Hematopoietic multipotent progenitor cell treated with erythropoietin and hydrocortisone succinate and interleukin-3 and kit ligand, for 8 days (in vitro differentiated cells): Measurements from ENCODE around the gene TMEM18.
"Not testable (repeated sequence)": the region's sequence is repeated elsewhere in the genome, so short reads cannot be mapped to it uniquely, and the experiment has no call there.

Experiments
- DNase-seq: peaks from one replicate; pipeline ENCODE4 v3.0.0-alpha.2; 2015

Gene TMEM18

DNA sequence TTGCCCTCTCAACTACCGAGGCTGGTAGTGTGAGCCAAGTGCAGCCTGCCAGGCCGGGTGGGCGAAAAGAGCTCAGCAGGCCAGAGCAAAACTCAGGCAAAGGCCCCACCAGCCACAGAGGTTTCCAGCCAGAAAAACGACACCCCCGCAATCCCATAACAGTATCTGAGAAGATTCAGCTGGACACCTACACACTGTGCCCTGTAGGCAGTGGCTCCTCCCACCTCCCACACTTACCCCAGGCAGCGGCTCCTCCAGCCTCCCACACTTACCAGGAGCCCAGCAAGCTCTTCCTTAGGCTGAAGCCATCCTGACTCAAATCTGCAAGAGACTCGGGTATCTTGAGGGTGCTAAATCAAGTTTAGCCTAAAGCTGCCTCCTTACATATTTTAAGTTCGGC is 15.6 kb upstream of the TMEM18 start:
- no peak for DNase-seq

- no peak for DNase-seq
These were observed 14.9 kb upstream of the TMEM18 start for GRCh38 chr2:691821-692761.

DNA sequence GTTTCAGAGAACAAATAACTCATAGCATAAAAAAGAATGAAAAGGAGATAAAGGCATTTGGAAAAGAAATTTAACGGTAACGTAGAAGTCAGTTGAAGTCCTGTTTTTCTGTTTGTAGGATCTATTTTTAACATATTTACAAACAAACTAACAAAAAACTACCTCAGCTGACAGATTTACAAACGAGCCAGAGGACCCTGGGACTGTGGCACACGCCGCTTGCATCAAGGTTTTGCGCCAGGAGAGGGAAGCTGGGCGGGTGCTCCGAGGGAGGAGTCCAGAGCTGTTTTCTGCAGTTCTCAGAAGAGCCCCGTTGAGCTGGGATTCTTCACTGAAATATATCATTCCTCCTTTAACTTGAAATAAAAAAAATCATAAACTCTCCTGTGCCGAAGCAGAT is 13.6 kb upstream of the TMEM18 start:
- DNase-seq: no peak

GRCh38 chr2:689877-690510 is 12.8 kb upstream of the TMEM18 start:
- no peak for DNase-seq

DNA sequence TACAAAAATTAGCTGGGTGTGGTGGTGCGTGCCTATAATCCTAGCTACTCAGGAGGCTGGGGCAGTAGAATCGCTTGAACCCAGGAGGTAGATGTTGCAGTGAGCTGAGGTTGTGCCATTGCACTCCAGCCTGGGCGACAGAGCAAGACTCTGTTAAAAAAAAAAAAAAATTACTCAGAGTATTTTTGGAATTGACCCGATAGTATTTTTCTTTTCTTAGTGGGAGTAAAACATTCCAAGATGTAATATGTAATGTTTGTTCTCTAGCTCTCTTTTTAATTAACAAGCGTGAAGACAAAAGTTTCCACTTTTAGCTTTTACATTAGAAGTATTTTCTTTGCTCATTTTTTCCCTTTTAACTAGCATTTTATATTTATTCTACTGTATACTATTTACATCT is 12.0 kb upstream of the TMEM18 start:
- no peak for DNase-seq

GRCh38 chr2:688504-689076 is 11.4 kb upstream of the TMEM18 start:
- no peak for DNase-seq

DNA sequence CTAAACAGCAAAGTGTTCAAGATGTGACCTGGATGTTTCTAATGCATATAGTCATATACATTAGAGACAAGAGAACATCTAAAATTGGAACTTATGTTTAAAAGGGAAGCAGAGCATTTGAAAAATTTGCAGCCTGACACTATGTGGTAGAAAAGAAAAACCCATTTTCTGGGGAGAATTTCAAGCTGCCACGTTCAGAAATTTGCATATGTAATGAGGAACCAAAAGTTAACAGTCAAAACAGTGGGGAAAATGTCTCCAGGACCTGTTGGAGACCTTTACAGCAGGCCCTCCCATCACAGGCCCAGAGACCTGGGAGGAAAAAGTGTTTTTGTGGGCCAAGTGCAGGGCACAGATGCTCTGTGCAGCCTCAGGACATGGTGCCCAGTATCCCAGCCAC is 8.2 kb upstream of the TMEM18 start:
- no peak for DNase-seq

- DNase-seq: not testable (repeated sequence)
These were observed 7.7 kb upstream of the TMEM18 start for GRCh38 chr2:684913-685312.

DNA sequence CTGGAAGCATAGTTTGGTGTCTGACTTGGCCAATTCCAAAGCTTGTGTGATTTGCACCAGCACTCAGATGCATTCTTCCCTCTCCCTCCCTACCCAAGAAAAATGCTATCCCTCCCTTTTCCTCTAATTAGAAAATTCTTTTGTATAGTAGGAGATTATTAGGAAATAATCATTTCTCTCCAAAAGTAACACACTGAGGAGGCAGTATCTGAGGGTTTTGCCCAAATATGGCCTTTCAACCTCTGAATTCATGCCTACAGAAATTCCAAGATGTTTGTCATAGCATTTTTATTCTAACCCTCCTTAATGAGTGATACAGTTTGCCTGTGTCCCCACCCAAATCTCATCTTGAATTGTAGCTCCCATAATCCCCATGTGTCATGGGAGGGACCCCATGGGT is 5.0 kb upstream of the TMEM18 start:
- no peak for DNase-seq

DNA sequence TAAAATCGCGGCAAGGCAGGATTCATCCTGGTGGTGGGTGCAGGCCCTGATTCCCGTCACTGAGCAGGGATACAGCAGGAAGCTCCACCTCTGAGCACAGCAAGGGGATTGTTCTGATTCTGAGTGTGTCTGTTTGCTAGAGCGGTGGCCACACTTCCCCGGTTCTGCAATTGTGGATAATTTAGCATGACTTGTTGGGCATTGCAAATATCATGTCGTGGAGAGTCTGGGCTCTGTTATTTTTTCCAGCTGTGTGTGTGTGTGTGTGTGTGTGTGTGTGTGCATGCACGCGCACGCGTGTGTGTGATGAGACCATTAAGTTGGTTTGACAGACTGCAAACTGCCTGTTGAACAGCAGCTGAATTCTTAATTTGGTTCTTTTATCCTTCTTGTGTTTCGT is 4.1 kb upstream of the TMEM18 start:
- no peak for DNase-seq

- DNase-seq: no peak
These were observed 3.3 kb upstream of the TMEM18 start for GRCh38 chr2:680496-680895.

DNA sequence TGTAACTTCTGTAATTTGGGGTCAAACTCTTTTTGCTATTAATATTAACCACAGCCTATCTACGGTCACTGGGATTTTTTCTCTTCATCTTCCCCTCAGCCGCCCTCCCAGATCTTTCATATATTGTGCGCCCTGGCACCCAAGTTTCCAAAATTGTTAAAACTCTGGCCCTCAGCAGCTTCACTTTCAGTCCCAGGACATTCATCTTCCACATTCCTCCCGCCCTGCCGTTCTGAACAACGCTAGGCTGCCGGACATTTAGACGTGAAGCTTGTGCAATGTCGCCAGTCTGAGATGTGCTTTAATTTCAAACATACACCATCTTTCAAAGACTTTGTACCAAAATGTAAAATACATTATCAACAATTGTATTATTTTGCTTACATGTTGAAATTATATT is 1.8 kb upstream of the TMEM18 start:
- no peak for DNase-seq

GRCh38 chr2:677959-678550 is 849 bp upstream of the TMEM18 start:
- DNase-seq: peak; percentile 25

DNA sequence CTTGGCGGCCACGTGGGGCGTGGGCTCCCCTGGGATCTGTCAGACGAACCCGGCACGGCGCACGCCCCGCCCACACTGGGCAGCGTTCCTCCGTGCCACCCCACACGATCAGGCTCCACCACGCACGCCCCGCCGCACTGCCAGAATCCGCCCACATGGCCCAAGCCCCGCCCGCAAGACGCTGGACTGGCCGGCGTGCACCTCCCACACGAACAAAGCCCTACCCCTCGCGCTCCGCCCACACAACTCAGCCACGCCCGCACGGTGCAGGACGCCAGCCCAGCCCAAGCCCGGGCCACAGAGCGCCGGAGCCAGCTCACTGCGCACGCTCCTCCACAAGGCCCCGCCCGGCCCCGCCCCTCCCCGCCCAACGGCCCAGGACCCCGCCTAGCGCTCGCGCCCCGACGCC is 555 bp downstream of the TMEM18 start:
- peak; percentile 96 for DNase-seq

DNA sequence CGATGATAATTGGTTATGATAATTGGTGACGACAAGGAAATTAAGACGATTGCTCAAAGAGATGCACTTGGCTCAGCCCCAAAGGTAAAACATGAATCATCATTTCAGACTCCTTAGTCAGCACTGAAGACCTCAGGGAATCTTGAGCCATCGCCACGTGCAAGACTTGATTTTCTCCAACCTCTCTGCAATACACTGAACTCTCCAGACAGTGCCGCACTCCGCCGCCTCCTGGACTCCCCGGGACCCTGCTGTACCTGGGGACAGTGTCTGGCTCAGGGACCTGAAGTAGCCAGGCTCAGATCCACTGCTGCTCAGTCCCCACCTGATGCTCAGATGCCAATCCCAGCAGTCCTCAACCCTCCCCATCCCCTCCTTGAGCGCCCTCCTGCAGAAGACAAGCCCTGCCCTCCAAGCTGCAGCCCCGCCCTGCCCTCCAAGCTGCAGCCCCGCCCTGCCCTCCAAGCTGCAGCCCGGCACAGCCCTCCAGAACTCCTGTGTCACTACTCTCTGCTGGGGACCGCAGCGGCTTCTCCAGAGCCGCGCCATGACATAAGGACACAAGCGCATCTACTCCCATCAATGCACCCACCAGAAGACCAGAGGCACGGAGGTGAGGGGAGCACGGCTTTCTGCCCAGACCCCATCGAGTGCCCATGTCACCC is 1.1 kb downstream of the TMEM18 start:
- peak; percentile 32 for DNase-seq

DNA sequence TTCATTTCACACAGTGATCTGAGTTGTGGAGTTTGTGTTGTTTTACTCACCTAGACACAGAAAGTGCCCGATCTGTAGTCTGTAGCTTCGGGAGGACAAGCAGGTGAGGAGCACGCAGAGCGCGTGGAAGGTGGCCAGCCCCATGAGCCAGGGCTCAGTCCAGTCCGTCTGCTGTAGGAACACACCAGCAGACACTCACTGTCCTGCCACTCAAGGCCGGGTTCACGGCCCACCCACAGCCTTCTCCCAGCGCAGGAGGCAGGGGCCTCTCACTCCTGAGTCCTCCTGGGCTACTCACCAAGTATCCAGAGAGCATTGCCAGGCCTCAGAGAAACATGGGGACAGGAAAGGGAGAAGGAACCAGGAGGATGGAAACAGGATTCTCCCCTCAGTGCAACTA is 1.7 kb downstream of the TMEM18 start:
- no peak for DNase-seq

DNA sequence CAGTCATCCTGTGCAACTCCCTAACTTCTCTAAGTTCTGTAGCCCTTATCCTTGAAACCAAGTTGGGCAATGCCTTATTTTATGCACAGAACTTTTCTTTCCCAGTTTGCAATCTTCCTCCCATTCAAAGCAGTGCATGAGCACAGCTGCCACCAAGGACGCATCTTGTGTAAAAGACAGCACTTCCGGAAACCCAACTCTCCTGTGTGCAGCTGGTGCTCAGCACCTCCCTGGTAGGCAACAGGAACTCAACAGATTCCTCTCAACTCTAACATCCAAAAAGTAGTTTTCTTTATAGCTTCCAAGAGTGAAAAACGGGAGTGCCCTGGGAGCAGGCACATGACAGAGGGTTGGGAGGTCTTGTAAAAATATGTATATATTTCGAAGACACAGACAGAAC is 2.2 kb downstream of the TMEM18 start:
- DNase-seq: no peak

DNA sequence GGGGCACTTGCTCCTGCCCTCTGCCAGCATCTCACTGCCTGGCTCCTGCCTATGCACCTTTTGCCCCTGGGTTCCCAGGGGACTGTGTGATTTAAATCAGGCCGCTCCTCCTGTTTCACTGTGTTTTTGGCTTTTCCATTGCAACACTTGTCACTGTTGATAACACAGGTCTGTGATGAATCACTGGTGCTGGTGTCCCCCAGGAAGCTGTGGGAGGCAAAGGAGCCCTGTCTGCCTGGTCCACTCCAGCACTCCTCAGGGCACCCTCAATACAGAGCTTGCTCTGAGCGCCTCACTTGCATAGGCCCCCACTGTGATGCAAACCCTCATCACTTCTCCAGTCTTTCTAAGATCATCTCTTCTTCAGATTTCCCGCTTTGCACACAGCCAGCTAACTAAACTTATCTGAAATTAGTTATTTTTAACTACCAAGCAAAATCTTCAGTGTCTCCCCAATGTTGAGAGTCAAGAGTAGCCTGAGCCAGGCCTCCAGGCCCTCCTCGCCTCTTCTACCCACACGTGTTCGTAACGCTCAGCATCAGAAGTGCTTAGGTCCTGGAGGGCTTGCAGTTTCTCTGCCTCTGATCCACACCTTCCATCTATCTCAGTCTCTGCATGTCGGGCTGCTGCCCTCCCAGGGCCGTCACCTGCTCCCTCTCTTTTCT is 2.8 kb downstream of the TMEM18 start:
- no peak for DNase-seq

- no peak for DNase-seq
These were observed 3.4 kb downstream of the TMEM18 start for GRCh38 chr2:673615-674320.

- DNase-seq: no peak
These were observed 4.2 kb downstream of the TMEM18 start for GRCh38 chr2:673016-673415.

DNA sequence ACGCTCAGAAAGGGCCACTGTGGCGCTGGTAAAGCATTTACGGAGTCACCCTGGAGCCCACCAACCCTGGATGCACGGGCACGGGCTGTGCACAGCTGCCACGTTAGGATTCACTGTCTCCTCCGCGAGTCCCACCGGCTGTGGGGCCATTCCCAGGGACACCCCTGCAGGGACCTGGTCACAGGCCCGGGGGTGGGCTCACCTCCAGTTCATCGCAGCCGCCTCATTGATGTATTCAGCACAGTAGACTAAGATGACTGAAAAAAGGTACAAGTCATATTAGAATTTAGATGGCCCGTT is 4.7 kb downstream of the TMEM18 start:
- DNase-seq: no peak
